Hematopoietic multipotent progenitor cell treated with erythropoietin and hydrocortisone succinate and interleukin-3 and kit ligand, for 8 days (in vitro differentiated cells): ENCODE measurements around the gene PTPN21.

Experiments
- DNase-seq: peaks from one replicate; pipeline ENCODE4 v3.0.0-alpha.2; 2015

The PTPN21 gene

DNA sequence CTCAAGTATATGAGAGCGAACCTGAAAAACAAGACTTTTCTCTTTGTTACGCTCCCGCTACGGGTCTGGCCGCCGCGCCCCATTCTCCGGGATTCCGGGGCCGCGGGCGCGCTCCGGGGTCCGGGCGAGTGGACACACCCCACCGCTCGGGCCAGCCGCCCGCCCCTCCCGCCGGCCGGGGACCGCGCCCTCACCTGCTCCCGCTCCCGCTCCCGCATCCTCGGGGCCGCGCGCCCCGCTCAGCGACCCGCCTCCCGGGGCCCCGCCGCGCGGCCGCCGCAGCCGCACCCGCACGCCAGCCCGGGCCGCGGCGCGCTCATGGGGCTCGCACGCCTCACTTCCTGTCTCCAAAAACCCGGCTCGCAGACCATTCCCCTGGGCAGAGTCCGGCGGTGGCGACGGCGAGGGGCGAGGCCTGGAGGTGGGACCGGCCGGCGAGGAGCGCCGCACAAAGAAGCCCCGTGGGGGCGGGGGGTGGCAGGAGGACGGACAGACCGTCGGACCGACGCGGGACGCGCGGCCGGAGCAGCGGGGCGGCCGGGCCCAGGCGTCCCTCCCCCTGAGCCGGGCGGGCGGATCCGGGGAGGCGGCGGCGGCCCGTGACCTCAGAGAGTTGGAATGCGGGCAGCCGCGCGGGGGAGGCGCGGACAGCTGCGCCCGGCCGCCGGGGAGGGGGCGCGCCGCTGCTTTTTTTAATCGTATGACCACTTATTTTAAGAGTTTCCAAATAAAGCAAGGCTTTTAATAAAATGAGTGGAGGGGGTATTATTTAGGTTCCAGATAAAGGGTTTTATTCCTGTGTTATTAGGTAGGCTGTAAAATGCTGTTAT is at the start of gene PTPN21:
Gene PTPN21 (minus strand): TSS at position 551 of the 830 bp plus-strand sequence. CDS start 4,590 bp downstream, outside the sequence.
- DNase-seq, result no peak

DNA sequence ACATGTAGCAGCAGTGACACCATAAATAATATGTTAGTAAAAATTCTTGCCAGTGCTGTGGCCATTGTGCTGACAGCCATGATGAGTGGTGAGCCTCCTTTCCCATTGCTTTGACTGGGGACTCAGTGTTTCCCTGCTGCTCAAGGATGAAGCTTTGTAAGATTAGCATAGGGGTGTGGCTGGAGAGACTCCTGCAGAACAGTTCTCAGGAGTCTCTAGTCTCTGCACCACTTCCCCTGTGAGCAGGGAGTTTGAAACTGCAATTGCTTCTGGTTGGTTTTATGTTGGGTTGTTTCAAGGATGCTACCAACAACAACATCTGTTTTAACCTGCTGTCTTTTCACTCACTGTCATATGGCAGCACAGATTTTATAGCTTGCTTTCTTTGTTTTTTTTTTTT is 49.4 kb upstream of the PTPN21 start:
- no peak for DNase-seq

DNA sequence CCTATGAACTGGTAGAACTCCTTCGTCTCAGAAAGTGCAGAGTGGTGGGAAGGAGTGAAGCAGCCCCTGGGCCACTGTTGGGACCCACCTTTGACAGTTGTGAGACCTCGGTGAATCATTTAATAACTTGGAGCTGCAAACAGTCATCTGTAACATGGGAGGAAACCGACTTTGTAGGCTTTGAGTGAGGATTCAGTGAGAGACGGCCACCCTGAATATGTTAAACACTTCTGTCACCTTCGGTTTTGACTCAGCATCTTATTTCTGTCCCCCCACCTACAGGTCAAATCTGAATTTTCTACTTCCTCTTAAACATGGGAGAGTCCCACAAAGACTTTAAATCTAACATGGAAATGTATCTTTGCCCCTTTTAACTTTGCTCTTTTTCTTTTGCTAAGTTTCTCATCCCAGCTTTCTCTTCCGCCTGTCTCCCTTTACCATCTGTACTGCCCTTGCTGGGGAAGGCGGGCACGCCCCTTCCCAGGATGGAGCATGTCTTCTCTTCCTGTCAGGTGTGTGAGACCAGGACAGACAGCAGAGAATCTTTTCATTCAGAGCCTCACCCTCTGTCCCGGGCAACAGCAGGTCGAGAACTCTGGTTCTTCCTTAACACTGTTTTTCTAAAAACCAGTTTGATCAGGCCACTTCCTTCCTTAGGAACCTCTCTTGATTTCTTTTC is 45.1 kb upstream of the PTPN21 start:
- DNase-seq, result no peak

DNA sequence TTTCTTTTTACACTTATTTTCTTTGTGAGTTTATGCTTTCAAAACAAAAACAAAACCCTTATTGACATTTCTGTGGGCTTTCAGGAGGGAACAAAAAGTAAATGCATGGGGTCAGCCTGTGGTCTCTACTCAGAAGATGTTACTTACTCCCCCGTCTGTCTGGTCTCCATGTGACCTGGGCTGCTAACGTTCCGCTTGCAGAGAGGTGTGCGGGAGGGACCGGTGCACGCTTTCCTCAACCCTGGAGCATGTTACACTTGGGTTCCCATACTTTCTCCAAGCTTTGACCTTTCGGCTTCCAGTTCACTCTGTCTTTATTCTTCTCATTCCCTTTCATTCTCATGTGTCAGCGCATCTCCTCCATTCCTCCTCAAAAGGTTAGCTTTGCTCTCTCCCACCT is 44.5 kb upstream of the PTPN21 start:
- no peak for DNase-seq

DNA sequence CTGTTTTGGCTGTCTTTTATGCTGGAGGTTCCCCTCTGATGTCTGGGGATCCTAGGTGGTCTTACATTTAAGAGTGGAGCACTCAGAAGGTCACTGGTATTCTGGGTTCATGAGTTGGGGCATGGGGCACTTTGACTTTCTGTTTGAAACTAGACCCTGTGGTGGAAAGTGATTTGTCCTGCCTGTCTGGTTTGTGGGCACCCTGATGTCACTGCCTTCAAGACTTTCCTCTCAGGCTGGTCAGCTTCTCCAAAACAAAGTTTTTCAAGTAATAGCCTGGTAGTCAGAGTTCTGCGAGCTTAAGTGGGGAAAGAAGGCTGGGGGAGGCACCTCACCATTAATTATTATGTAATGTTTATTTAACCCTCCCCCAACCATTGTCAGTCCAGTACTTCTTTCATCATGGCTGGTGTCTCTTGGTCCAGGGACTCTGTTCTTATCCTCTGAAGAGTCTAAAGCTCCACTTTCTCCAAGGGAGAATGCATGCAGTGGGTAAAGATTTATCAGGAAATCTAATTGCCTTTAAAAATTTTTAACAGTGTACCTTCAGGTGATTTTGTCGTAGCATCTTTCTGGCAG is 43.4 kb upstream of the PTPN21 start:
- no peak for DNase-seq

DNA sequence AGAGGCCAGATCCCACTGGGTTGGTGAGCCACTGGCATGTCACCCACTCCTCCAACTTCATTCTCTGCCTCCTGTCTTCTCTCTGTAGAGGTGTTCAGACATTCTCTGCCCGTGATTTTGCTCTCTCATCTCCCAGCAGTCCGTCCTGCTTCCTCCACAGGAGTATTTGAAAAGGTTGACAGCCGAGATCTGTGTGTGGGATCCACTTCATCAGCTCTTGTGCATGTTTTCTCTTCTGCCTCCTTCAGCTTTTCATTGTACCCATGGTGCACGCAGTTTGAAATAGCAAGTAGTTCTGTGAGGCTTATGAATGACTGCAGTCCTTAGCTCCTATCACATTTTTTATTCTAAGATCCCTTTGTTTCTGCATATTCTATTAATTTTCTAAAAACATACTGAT is 42.8 kb upstream of the PTPN21 start:
- no peak for DNase-seq

DNA sequence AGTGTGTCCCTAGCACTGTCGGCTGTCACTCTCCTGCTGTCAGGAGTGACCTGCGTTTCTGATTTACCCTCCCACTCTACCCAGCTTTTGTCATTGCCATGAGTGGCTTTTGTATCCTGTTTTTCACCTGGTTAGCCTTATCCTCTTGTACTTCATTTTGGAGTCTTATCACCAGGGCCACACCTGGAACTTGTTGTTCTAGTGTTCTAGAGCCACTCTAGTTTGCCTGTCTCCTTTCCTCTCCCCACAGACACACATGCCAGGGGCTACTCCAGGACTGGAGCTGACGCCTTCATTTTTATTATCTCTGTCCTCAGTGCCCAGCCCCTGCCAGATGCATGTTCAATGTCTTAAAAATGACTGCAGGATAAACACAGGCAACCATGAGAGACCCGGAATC is 42.2 kb upstream of the PTPN21 start:
- DNase-seq, result peak; percentile 7

DNA sequence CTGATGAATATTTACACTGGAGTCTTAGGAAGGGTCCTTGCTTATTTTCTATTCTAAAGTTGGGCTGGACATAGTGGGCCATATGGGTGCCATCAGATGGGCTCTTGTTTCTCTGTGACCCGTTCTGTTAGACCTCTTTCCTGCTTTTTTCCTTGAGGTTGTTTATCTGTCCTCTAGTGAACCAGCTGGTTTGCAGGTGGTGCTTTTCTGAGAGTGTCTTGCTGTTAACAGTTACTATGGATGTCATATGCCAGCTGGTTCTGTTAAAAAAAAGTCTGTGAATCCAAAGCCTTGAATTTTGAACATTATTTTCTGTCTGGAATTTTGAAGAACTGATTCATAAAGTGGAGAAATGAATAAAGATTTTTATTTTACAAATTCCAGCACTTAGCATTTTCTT is 37.2 kb upstream of the PTPN21 start:
- no peak for DNase-seq

DNA sequence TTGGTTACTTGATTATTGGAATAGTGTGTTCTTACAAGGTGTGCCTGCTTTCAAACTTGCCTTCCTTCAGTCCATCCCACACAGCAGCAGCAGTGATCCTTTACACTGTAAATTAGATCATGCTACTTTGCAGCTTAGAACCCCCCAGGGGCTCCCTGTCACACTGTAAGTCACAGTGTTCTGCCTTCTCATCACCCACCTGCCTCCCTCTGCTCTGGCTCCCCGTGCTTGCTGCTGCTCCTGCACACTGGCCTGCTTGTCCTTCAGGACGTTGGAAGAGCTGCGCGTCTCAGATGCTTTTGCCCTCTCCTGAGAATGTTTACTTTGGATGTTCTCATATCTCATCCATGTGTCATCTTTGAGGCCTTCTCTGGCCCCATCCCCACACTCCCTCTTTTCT is 35.4 kb upstream of the PTPN21 start:
- DNase-seq, result no peak

DNA sequence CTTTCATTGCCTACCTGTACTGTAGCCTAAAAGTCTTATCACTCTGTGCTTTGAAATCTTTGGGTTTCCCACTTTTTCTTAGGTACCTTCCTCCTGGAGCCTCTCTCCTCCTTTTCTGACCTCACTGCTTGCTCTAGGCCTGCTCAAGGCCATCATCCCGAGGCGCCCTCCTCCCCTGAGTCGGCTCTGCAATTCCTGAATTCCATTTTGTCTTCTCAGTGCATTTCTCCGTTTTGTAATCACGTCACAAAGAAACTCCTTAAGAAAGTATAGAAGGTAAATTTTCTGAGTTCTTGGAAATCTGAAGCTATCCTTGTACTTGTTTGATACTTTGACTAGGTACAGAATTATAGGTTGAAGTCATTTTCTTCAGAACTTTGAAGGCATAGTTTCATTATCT is 33.3 kb upstream of the PTPN21 start:
- DNase-seq, result no peak

DNA sequence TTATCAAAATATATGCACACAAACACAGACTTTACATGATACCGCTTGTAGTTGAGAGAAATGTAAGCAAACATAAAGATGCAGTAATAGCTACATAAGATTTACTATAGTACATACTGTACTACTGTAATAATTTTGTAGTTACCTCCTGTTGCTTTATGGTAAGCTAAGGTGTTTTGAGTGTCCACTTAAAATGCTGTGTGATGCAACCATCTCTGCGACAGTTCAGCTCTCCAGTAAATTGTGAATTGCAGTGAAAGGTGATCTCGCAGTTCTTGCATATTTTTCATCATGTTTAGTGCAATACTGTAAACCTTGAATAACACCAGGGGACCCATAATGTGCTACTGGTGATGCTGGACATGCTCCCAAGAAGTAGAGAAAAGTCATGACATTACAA is 29.6 kb upstream of the PTPN21 start:
- no peak for DNase-seq

DNA sequence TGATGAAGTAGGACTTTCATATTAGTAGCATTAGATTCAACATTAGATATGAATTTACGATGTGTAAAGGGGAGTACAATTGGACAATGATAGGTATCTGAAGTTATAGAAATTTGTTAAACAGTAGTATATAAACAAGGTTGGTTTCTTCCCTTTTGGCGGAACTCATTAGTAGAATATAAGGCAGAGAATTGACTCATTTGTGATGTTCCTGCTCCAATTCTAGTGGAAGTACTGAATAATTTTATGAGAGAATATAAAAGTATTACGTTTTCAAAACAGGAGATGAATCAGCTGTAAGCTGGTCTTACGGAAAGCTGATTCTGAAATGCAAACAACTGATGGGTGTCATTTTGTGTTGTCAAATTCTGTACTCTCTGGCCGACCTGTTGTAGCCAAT is 21.4 kb upstream of the PTPN21 start:
- no peak for DNase-seq

DNA sequence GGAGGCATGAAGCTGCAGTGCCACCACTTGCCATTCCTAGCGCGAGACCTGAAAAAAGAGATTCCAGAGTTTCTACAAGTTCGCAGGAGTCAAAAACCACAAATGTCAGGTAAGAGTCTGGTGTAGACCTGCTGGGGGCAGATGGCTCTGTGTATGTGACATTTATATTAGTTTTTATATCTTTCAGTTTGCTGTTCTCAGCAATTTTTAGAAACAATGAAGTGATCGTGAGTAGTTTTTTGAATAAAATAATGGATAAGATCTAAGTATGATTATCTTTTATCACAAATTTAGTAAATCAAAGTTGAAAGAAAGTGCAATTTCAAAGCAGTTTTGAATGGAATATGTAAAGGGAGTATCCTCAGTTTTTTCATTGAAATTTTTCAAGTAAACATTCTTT is 17.3 kb upstream of the PTPN21 start:
- no peak for DNase-seq

DNA sequence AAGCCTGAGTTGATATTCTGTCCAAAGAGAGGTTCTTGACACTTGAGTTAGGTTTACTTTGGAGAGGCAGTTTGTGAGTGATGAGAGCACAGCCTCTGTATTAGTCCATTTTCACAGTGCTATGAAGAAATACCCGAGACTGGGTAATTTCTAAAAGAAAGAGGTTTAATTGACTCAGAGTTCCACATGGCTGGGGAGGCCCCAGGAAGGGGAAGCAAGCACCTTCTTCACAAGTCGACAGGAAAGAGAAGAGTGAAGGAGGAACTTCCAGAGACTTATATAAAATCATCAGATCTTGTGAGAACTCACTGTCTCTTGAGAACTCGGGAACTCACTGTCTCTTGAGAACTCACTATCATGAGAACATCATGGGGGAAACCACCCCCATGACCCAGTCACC is 13.4 kb upstream of the PTPN21 start:
- DNase-seq, result no peak

DNA sequence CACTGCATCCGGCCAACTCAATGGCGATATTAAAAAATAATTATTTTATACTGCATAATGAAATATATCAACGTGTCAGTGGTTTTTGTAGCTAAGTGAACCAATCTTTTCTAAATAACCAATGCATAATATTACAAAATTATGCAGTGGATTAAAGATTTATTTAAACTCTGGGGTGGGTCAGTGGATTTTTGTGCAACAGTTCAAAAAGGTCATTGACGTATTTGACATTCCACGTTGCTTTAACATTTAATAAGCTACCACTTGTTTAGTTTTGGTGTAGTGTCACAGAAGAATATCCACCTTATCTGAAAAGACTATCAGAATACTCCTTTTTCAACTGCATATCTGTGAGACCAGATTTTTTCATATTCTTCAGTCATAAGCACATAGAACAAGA is 10.6 kb upstream of the PTPN21 start:
- no peak for DNase-seq

DNA sequence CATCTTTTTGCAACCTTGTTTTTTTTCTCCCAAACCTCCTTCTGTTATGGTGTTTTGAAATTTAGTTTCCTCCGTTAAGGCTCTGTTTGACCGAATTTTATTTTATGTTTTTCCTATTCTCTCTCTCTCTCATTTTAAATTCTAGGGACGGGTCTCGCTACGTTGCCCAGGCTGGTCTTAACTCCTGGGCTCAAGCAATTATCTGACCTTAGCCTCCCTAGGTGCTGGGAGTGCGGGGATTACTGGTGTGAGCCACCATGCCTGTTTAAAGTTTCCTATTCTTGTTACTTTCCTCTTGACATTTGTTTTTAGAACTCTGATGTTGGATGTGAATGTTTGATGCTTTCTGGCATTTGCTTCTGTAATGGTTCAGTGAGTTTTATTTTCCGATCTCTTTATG is 9.0 kb upstream of the PTPN21 start:
- no peak for DNase-seq

DNA sequence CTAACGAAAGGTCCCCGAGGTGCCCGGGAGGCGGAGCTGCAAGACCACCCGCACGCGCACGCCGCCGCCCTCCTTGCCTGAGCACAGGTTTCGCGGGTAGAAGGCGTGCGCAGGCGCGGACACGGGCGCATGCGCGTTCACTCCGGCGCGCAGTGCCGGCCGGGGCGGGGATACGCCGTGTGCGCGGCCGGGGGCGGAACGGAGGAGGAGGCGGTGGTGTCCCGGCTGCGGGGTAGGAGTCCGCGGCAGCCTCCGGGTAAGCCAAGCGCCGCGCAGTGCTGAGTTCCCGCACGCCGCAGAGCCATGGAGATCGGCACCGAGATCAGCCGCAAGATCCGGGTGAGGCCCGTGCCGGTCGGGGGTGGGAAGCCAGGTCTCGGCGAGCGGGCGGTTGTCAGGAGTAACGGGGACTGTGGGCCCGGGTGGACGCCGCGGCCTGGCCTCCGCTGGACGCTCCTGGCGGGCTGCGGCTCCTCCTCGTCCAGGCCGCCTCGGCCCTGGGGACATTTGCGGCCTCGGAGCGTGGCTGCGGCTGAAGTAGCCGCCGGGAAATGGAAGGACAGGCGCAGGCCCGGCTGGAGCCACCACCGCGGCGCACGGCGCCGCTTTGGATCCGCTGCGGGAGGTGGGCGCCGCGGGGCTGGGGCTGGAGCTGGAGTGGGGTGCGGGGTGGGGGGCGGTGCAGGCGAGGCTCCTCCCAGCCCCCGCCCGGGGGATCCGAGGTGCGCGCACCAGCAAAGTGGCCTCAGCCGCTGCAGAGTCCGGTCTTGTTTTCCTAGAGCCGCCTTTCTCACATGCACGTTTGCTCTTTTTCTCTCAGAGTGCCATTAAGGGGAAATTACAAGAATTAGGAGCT is 8.3 kb upstream of the PTPN21 start, which contains the start of gene ZC3H14:
Gene ZC3H14 (plus strand): TSS at position 207 of the 856 bp plus-strand sequence. CDS start 97 bp downstream, at position 304.
- peak; percentile 89 for DNase-seq

DNA sequence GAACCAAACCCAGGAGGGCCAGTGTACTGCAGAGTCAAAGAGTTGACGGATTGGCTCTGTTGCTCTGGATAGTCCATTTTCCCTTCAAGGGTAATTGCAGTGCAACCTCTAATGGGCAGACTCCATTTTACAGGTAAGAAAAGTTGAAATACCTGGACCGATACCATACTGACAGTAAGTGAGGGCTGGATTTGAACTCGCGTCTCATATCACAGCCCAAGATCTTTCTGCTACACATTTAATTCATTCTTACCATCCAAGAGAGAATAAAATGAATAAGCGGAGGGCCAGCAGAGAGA is 7.7 kb upstream of the PTPN21 start:
- no peak for DNase-seq

DNA sequence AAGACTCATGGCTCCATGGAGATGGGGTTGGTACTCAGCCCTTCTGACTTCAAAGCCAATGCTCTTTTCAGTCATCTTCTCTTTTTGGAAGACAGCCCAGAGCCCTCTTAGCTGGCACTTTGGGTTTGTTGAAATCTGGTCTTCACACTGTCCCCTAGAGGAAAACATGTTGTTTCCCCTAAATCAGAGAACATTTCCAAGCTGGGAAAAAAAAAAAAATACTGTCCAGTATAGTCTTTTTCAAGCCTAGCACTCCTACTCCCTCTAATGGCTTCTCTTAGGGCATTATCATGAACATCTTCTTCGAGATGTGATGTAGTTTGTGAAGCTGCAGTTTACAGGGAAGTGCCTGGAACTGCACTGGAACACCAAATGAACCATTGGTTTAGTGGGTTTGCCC is 5.0 kb upstream of the PTPN21 start:
- DNase-seq, result no peak

DNA sequence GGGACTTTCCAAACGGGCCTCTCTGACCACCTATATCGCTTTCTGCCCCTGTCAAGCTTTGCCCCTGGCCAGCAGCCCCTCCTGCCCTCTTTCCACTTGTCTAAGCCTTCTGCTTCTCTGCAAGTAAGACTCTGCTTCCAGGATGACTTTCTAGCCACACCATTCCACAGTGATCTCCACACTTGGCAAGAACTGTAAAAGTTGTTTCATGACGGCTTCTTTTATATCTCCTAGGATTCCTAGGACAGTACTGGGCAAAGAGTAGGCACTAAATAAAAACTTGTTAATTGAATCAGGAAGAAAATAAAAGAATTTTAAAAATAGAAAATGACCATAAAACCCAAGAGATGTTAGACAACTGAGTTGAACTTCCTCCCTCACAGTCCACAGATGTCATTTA is 1.8 kb upstream of the PTPN21 start:
- DNase-seq, result no peak

DNA sequence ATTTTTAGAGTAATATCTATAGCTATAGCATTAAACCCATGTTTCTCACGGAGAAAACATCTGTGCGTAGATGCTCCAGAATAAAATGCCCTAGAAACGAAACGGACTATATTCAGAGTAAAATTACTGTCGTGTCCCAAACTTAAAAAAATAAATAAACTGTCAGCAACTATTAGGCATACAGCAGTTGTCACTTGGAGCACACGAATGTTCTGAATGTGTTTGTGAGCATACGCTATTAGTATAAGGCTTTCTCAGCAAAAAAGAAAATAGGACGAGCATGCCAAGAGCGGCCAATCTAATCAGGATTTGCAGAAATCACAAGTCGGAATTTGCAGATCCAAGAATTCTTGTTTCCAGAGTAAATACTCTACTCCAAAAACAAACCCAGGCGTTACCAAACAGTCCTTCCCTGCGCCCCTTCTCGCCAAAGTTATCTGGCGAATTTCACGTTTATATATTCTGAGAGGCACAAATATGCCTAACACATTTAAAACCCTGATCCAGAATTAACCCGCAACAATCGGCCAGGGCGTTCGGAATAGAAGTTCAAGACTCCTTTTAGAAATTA is 836 bp downstream of the PTPN21 start:
- DNase-seq, result no peak

DNA sequence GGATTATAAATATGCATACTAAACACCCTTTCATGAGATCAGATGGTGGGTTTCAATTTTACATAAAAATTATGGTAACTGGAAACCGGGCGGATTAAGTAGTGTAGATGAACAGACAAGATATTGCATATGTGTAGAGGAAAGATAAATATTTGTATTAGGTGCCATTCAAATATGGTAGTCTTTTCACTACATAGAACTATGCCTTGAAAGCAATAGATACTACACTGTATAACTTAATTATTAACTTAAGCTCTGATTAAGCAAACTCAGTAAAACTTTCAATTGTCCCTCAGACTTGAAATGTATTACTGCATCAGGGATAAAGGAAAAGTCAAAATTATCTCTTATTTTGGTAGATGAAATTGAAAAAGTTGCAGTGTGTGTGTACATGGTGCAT is 1.9 kb downstream of the PTPN21 start:
- DNase-seq, result no peak

DNA sequence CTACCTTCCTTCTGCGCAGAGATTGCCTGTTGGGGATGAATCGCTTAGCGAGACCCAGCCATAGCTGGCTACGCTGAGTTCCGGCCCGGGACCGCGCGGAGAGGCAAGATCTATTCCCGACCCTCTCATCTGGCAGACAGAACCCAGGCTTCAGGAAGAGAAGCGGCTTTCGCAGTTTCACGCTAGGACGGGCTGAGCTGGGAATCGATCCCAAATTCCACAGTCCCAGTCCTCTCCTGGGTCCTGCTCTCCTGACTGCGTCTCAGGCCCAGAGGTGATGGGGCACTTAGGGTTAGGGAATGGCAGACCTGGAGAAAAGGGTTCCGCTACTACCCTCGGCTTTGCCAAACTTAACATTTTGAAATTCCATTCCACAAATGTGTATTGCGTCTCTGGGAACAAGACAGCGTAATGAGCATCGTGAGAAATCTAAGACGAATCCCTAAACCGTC is 2.8 kb downstream of the PTPN21 start:
- no peak for DNase-seq
